ENCODE results near the gene KCNJ16.

GRCh38 chr17:70106551-70106950 is 31.5 kb downstream of the KCNJ16 start:
- TF ChIP-seq, protein P1, sequence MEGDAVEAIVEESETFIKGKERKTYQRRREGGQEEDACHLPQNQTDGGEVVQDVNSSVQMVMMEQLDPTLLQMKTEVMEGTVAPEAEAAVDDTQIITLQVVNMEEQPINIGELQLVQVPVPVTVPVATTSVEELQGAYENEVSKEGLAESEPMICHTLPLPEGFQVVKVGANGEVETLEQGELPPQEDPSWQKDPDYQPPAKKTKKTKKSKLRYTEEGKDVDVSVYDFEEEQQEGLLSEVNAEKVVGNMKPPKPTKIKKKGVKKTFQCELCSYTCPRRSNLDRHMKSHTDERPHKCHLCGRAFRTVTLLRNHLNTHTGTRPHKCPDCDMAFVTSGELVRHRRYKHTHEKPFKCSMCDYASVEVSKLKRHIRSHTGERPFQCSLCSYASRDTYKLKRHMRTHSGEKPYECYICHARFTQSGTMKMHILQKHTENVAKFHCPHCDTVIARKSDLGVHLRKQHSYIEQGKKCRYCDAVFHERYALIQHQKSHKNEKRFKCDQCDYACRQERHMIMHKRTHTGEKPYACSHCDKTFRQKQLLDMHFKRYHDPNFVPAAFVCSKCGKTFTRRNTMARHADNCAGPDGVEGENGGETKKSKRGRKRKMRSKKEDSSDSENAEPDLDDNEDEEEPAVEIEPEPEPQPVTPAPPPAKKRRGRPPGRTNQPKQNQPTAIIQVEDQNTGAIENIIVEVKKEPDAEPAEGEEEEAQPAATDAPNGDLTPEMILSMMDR (IDR thresholded peaks at IDR 0.05 in 4 of 5, conservative IDR thresholded peaks at IDR 0.05 in 1 of 5), result no peak
- no peak for TF ChIP-seq POLR2A (IDR thresholded peaks at IDR 0.05)

Data from gastrocnemius medialis (tissue), 4 donors.